HepG2 (cell line): ENCODE measurements around the gene TSGA10IP. TPM values are rescaled to one million over a fixed set of nuclear protein-coding genes. Genes with fewer than 3 reads are reported as not detected.
A peak's percentile ranks its signal among the peaks of the same experiment; 100 is the strongest.

Experiments used
- DNMT3B ChIP-seq: conservative IDR thresholded peaks from 2 replicates; pipeline ENCODE4 v1.6.1; 2016; ENCODE audit warnings: missing biosample characterization, control low read depth
- FOXP1 ChIP-seq, 2 experiments: fragments of 450-650 bp in 1 of 2; IDR thresholded peaks; 2 replicates each; pipeline ENCODE4 v1.6.1; 2017 to 2018; ENCODE audit warnings: antibody characterized with exemption in 1 of 2
- KDM3A ChIP-seq: IDR thresholded peaks from 2 replicates; pipeline ENCODE4 v1.6.1; 2018; ENCODE audit warnings: low read depth, missing compliant biosample characterization
- LRRFIP1 ChIP-seq: sonication (generic); formaldehyde crosslinking; conservative IDR thresholded peaks from 2 replicates; pipeline ENCODE4 v1.4.0; 2020; ENCODE audit warnings: missing genetic modification reagents
- MAZ ChIP-seq, 2 experiments: sonication (generic) in 1 of 2; formaldehyde crosslinking in 1 of 2; IDR thresholded peaks; 2 replicates each; pipeline versions ENCODE4 v1.5.0 to v1.6.1; 2012 to 2020; ENCODE audit warnings: low read depth in 2 of 2, mild to moderate bottlenecking in 2 of 2, borderline replicate concordance in 1 of 2, improper control_type of control experiment in 1 of 2, low read length in 1 of 2, missing genetic modification reagents in 1 of 2, moderate library complexity in 1 of 2
- NAIF1 ChIP-seq: sonication (generic); formaldehyde crosslinking; IDR thresholded peaks from 2 replicates; pipeline ENCODE4 v1.5.0; 2020; ENCODE audit warnings: mild to moderate bottlenecking, missing genetic modification reagents, borderline replicate concordance
- RELA ChIP-seq: sonication (generic); formaldehyde crosslinking; IDR thresholded peaks from 2 replicates; pipeline ENCODE4 v1.4.0; 2020; ENCODE audit warnings: missing genetic modification reagents
- RNF219 ChIP-seq: sonication (generic); formaldehyde crosslinking; IDR thresholded peaks from 2 replicates; pipeline ENCODE4 v1.5.0; 2020; ENCODE audit warnings: mild to moderate bottlenecking, missing genetic modification reagents
- RXRA ChIP-seq: sonication (generic); formaldehyde crosslinking; IDR thresholded peaks from 2 replicates; pipeline ENCODE4 v1.5.1; 2020; ENCODE audit warnings: missing genetic modification reagents
- SRY ChIP-seq: sonication (generic); formaldehyde crosslinking; IDR thresholded peaks from 2 replicates; pipeline ENCODE4 v1.8.0; 2022; ENCODE audit warnings: mild to moderate bottlenecking, missing genetic modification reagents
- STAG1 ChIP-seq: sonication (generic); formaldehyde crosslinking; IDR thresholded peaks from 2 replicates; pipeline ENCODE4 v1.4.0; 2020; ENCODE audit warnings: missing genetic modification reagents
- TAF15 ChIP-seq: fragments of 200-400 bp; formaldehyde crosslinking; IDR thresholded peaks from one replicate; pipeline ENCODE4 v1.6.1; 2018; ENCODE audit warnings: mild to moderate bottlenecking, low read depth, low read length; ENCODE audit not compliant: poor library complexity, severe bottlenecking
- ZFYVE20 ChIP-seq: sonication (generic); formaldehyde crosslinking; IDR thresholded peaks from 2 replicates; pipeline ENCODE4 v1.8.0; 2023; ENCODE audit warnings: low read depth, mild to moderate bottlenecking, moderate library complexity, missing genetic modification reagents, borderline replicate concordance
- ZNF564 ChIP-seq: sonication (generic); formaldehyde crosslinking; IDR thresholded peaks from 2 replicates; pipeline ENCODE4 v1.8.1; 2023; ENCODE audit warnings: mild to moderate bottlenecking, missing genetic modification reagents
- ZNF7 ChIP-seq: IDR thresholded peaks from 2 replicates; pipeline ENCODE4 v1.6.1; 2016; ENCODE audit warnings: missing biosample characterization, missing genetic modification reagents
- polyA plus RNA-seq, 8 experiments: library from polyadenylated mRNA; depleted of rRNA in 3 of 8; stranded (reverse) in 7 of 8; unstranded in 1 of 8; fragments of >200 nt; fragmentation: Illumina TruSeq in 4 of 8; extraction: Trizol in 4 of 8; gene quantifications; 2 replicates each; pipeline versions ENCODE4 v1.2.1 to v1.2.3, GENCODE V29; 2011 to 2016; ENCODE audit warnings: low read depth in 4 of 8, missing spikeins in 1 of 8, mixed read lengths in 1 of 8; ENCODE audit not compliant: insufficient read depth in 1 of 8
- total RNA-seq, 5 experiments: library from RNA; depleted of rRNA; stranded (reverse); fragments of >200 nt; fragmentation: Illumina TruSeq; extraction: Trizol; gene quantifications; 2 replicates each; pipeline ENCODE4 v1.2.3, GENCODE V29; 2016; ENCODE audit warnings: low read depth in 1 of 5
- TF ChIP-seq, protein P1 (sequence below): sonication (generic); formaldehyde crosslinking; IDR thresholded peaks from 2 replicates; pipeline ENCODE4 v1.4.0; 2020; ENCODE audit warnings: missing genetic modification reagents, borderline replicate concordance
- TF ChIP-seq, protein P2 (sequence below): sonication (generic); formaldehyde crosslinking; IDR thresholded peaks from 2 replicates; pipeline ENCODE4 v1.5.0; 2020; ENCODE audit warnings: missing genetic modification reagents
- TF ChIP-seq, protein P3 (sequence below): fragments of 450-650 bp; IDR thresholded peaks from 2 replicates; pipeline ENCODE4 v1.6.1; 2016

Gene TSGA10IP
- total and polyA plus RNA-seq, 2 of the 13 experiments (the other 11 are each of a cell fraction or from before 2014, with no cell fraction given): not detected

DNA sequence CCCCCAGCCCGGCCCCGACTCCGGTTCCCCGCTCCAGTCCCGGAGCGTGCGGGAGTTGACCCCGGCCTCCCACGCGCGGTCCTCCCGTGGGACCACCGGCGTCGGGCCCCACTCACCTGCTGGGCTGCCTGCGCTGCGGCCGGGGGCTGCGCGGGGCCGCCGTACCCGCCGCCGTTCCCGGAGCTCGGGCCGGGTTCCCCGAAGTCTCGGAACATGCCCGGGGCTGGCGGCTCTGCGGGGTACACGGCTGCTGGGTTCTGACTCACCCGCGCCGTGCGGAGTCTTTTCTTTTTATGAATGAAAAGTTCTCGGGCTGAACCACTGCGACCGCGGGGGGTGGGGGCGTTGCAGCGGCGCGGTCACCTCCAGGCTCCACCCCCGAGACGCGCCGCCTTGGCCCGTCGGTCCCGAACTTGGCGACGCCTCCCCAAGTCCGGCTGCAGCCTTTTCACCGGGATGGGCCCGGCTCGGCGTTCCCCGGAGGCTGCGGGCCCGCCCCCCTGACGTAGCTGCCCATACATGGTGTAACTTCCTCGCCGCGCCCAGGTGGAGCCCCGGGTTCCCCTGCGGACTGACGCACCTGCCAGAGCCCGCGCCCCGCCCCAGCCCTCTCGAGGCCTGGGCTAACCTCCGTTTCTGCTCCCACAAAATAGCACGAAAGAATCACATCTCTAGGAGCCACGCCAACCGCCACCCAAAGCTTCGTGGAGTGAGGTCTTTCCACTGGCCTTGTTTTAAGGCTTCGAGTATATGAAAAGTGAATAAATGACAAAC is 45.0 kb upstream of the TSGA10IP start, which contains the start of gene FOSL1 (continued):
- TF ChIP-seq LRRFIP1 (CRISPR knock-in tag) (no peak), RXRA (peak; percentile 27; the same call in 1 of the 2 replicates), KDM3A (CRISPR knock-in tag) (no peak), RNF219 (CRISPR knock-in tag) (no peak), ZFYVE20 (CRISPR knock-in tag) (0 out of 2 replicates have a peak, but pooled peaks have one; percentile 47), STAG1 (CRISPR knock-in tag) (0 out of 2 replicates have a peak, but pooled peaks have one; percentile 7), FOXP1 (IDR thresholded peaks at IDR 0.05) (no peak), FOXP1 (CRISPR knock-in tag; IDR thresholded peaks at IDR 0.05) (no peak), ZNF564 (CRISPR knock-in tag) (no peak), TAF15 (peak; percentile 76), MAZ (IDR thresholded peaks at IDR 0.05; ENCODE audit: borderline replicate concordance, low read depth, low read length) (peak; percentile 20; the same call in 1 of the 2 replicates), MAZ (CRISPR knock-in tag; IDR thresholded peaks at IDR 0.05; ENCODE audit: low read depth) (0 out of 2 replicates have a peak, but pooled peaks have one; percentile 14), NAIF1 (no peak), RELA (CRISPR knock-in tag) (no peak), ZNF7 (no peak), SRY (CRISPR knock-in tag) (0 out of 2 replicates have a peak, but pooled peaks have one; percentile 38), DNMT3B (CRISPR knock-in tag) (no peak)
- TF ChIP-seq, protein P1, sequence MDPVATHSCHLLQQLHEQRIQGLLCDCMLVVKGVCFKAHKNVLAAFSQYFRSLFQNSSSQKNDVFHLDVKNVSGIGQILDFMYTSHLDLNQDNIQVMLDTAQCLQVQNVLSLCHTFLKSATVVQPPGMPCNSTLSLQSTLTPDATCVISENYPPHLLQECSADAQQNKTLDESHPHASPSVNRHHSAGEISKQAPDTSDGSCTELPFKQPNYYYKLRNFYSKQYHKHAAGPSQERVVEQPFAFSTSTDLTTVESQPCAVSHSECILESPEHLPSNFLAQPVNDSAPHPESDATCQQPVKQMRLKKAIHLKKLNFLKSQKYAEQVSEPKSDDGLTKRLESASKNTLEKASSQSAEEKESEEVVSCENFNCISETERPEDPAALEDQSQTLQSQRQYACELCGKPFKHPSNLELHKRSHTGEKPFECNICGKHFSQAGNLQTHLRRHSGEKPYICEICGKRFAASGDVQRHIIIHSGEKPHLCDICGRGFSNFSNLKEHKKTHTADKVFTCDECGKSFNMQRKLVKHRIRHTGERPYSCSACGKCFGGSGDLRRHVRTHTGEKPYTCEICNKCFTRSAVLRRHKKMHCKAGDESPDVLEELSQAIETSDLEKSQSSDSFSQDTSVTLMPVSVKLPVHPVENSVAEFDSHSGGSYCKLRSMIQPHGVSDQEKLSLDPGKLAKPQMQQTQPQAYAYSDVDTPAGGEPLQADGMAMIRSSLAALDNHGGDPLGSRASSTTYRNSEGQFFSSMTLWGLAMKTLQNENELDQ (CRISPR knock-in tag): no peak
- TF ChIP-seq, protein P2, sequence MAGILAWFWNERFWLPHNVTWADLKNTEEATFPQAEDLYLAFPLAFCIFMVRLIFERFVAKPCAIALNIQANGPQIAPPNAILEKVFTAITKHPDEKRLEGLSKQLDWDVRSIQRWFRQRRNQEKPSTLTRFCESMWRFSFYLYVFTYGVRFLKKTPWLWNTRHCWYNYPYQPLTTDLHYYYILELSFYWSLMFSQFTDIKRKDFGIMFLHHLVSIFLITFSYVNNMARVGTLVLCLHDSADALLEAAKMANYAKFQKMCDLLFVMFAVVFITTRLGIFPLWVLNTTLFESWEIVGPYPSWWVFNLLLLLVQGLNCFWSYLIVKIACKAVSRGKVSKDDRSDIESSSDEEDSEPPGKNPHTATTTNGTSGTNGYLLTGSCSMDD (CRISPR knock-in tag): no peak
- TF ChIP-seq, protein P3, sequence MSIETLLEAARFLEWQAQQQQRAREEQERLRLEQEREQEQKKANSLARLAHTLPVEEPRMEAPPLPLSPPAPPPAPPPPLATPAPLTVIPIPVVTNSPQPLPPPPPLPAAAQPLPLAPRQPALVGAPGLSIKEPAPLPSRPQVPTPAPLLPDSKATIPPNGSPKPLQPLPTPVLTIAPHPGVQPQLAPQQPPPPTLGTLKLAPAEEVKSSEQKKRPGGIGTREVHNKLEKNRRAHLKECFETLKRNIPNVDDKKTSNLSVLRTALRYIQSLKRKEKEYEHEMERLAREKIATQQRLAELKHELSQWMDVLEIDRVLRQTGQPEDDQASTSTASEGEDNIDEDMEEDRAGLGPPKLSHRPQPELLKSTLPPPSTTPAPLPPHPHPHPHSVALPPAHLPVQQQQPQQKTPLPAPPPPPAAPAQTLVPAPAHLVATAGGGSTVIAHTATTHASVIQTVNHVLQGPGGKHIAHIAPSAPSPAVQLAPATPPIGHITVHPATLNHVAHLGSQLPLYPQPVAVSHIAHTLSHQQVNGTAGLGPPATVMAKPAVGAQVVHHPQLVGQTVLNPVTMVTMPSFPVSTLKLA: no peak
